ENCODE measurements around the gene MZB1.
A peak's percentile ranks its signal among the peaks of the same experiment; 100 is the strongest.
"Not testable (repeated sequence)": the region's sequence is repeated elsewhere in the genome, so short reads cannot be mapped to it uniquely, and the experiment has no call there.

MZB1 gene

DNA sequence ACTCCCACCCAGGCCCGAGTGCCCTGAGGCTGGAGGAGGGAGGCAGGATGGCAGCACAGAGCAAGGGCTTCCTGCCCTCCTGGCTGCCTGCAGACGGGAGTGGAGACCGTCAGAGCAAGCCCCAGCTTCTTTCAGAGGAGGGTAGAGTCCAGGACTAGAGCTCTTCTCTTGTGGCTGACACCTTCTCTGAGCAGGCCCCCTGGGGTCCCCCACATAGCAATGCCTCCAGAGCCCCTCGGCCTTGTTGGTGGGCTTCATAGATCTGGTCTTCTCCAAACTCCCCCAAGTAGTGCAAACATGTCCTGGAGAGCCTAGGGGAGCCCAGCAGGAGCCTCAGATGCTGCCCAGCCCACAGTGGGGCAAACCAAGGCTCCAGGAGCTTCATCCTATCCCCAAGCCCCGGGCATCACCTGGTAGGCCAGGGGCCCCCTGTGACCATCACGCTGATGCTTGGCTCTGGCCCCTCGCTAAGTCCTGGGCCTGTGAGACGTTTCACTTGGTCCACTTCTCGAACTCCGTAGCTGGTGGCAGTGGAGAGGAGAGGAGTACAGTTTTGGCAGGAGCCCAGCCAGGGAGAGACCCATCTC lies 2.0 kb downstream of the MZB1 start:
- Histone ChIP-seq H3K27ac (ENCODE audit: insufficient read depth in 1 of 2, low read depth in 1 of 2, low read length in 2 of 2, poor library complexity in 1 of 2, severe bottlenecking in 2 of 2) (peak overlapping the region; percentile 90 to 95), H3K9me3 (ENCODE audit: control extremely low read depth in 1 of 5, control insufficient read depth in 4 of 5, insufficient read depth in 2 of 5, low read depth in 1 of 5, low read length in 4 of 5) (no peaks in the 10 kb centered on the region), H3K4me3 (ENCODE audit: control insufficient read depth in 1 of 7, extremely low read depth in 1 of 7, insufficient read depth in 4 of 7, low read depth in 2 of 7, low read length in 6 of 7) (peak overlapping the region in 6 of 7 experiments; percentile 39 to 73 (median 66)), H3K36me3 (ENCODE audit: control insufficient read depth in 4 of 4, insufficient read depth in 4 of 4, low read length in 3 of 4) (peaks cover 0 to 7% (median 0%) of the 10 kb centered on the region in 4 experiments), H3K27me3 (replicated peaks in 2 of 5; ENCODE audit: control insufficient read depth in 4 of 5, insufficient read depth in 5 of 5, low read length in 4 of 5) (no peaks in the 10 kb centered on the region), H3K4me1 (ENCODE audit: control extremely low read depth in 1 of 4, control insufficient read depth in 4 of 4, insufficient read depth in 4 of 4, low read length in 3 of 4) (peaks cover 6 to 96% (median 94%) of the 10 kb centered on the region in 4 experiments)
- POLR2A ChIA-PET: interaction anchor here (1.0 to 1.5 kb wide), 6 partner anchors 14 to 94 kb away, joined by 3 to 11 read pairs (median 4); partner anchors contain the start of genes MATR3 and PAIP2
- WGBS (ENCODE audit: insufficient coverage): 4% methylated on average over 8 of the region's 10 CpGs
- DNase-seq: no peak
- CTCF ChIA-PET: interaction anchor here (0.6 to 7.4 kb wide), 8 partner anchors 12 to 115 kb away, joined by 3 to 48 read pairs (median 3); partner anchors contain the start of genes PAIP2 and SPATA24

DNA sequence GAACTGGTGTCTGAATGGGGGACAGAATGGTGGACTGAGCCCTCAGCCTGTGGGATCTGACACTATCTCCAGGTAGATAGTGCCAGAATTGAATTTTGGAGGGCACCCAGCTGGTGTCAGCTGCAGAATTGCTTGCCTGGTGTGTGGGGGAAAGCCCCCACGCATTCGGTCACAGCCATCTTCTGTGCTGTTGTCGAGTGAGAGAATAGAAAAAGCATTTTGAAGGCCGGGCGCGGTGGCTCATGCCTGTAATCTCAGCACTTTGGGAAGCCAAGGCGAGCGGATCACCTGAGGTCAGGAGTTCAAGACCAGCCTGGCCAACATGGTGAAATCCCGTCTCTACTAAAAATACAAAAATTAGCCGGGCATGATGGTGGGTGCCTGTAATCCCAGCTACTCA lies 2.8 kb downstream of the MZB1 start:
- POLR2A ChIA-PET; H3K9me3 ChIP-seq (ENCODE audit: control extremely low read depth in 1 of 5, control insufficient read depth in 4 of 5, insufficient read depth in 2 of 5, low read depth in 1 of 5, low read length in 4 of 5); H3K36me3 ChIP-seq (ENCODE audit: control insufficient read depth in 4 of 4, insufficient read depth in 4 of 4, low read length in 3 of 4); DNase-seq; H3K27me3 ChIP-seq (replicated peaks in 2 of 5; ENCODE audit: control insufficient read depth in 4 of 5, insufficient read depth in 5 of 5, low read length in 4 of 5): not testable (repeated sequence)
- 91% methylated on average over 9 of the region's 10 CpGs for WGBS (ENCODE audit: insufficient coverage)
- Histone ChIP-seq H3K4me1 (ENCODE audit: control extremely low read depth in 1 of 4, control insufficient read depth in 4 of 4, insufficient read depth in 4 of 4, low read length in 3 of 4) (peaks cover 6 to 98% (median 96%) of the 10 kb centered on the region in 4 experiments), H3K4me3 (ENCODE audit: control insufficient read depth in 1 of 7, extremely low read depth in 1 of 7, insufficient read depth in 4 of 7, low read depth in 2 of 7, low read length in 6 of 7) (peak overlapping the region in 1 of 7 experiments; percentile 11), H3K27ac (ENCODE audit: insufficient read depth in 1 of 2, low read depth in 1 of 2, low read length in 2 of 2, poor library complexity in 1 of 2, severe bottlenecking in 2 of 2) (peak overlapping the region; percentile 90 to 95)
- CTCF ChIA-PET: interaction anchor here (1.1 to 7.4 kb wide), 7 partner anchors 9 to 116 kb away, joined by 3 to 48 read pairs (median 6); partner anchors contain the start of gene SPATA24

GRCh38 chr5:139386050-139386438 lies 3.7 kb downstream of the MZB1 start:
- Histone ChIP-seq H3K36me3 (ENCODE audit: control insufficient read depth in 4 of 4, insufficient read depth in 4 of 4, low read length in 3 of 4) (peaks cover 0 to 7% (median 0%) of the 10 kb centered on the region in 4 experiments), H3K4me3 (ENCODE audit: control insufficient read depth in 1 of 7, extremely low read depth in 1 of 7, insufficient read depth in 4 of 7, low read depth in 2 of 7, low read length in 6 of 7) (peak overlapping the region in 1 of 7 experiments; percentile 73), H3K9me3 (ENCODE audit: control extremely low read depth in 1 of 5, control insufficient read depth in 4 of 5, insufficient read depth in 2 of 5, low read depth in 1 of 5, low read length in 4 of 5) (no peaks in the 10 kb centered on the region), H3K27me3 (replicated peaks in 2 of 5; ENCODE audit: control insufficient read depth in 4 of 5, insufficient read depth in 5 of 5, low read length in 4 of 5) (no peaks in the 10 kb centered on the region), H3K27ac (ENCODE audit: insufficient read depth in 1 of 2, low read depth in 1 of 2, low read length in 2 of 2, poor library complexity in 1 of 2, severe bottlenecking in 2 of 2) (peak overlapping the region in 1 of 2 experiments; percentile 95), H3K4me1 (ENCODE audit: control extremely low read depth in 1 of 4, control insufficient read depth in 4 of 4, insufficient read depth in 4 of 4, low read length in 3 of 4) (peaks cover 6 to 91% (median 87%) of the 10 kb centered on the region in 4 experiments)
- CTCF ChIA-PET: interaction anchor here (0.6 to 7.4 kb wide), 9 partner anchors 10 to 517 kb away, joined by 3 to 48 read pairs (median 6); partner anchors contain the start of genes PAIP2 and SPATA24
- POLR2A ChIA-PET: interaction anchor here (0.7 kb wide), 1 partner anchor 44 kb away, joined by 3 read pairs; the partner anchor contains the start of gene PAIP2
- DNase-seq: no peak
- WGBS (ENCODE audit: insufficient coverage): no CpG with 5 or more reads among the region's 5 CpGs

GRCh38 chr5:139385061-139386049 lies 4.4 kb downstream of the MZB1 start:
- H3K27ac ChIP-seq (ENCODE audit: insufficient read depth in 1 of 2, low read depth in 1 of 2, low read length in 2 of 2, poor library complexity in 1 of 2, severe bottlenecking in 2 of 2): peak overlapping the region; percentile 72 to 95
- H3K27me3 ChIP-seq (replicated peaks in 2 of 5; ENCODE audit: control insufficient read depth in 4 of 5, insufficient read depth in 5 of 5, low read length in 4 of 5): no peaks in the 10 kb centered on the region
- CTCF ChIA-PET: interaction anchor here (0.6 to 7.4 kb wide), 8 partner anchors 10 to 516 kb away, joined by 3 to 48 read pairs (median 6); partner anchors contain the start of gene PAIP2
- peaks cover 0 to 7% (median 0%) of the 10 kb centered on the region in 4 experiments for H3K36me3 ChIP-seq (ENCODE audit: control insufficient read depth in 4 of 4, insufficient read depth in 4 of 4, low read length in 3 of 4)
- H3K4me1 ChIP-seq (ENCODE audit: control extremely low read depth in 1 of 4, control insufficient read depth in 4 of 4, insufficient read depth in 4 of 4, low read length in 3 of 4): peaks cover 6 to 84% (median 80%) of the 10 kb centered on the region in 4 experiments
- no peaks in the 10 kb centered on the region for H3K9me3 ChIP-seq (ENCODE audit: control extremely low read depth in 1 of 5, control insufficient read depth in 4 of 5, insufficient read depth in 2 of 5, low read depth in 1 of 5, low read length in 4 of 5)
- 14% methylated on average over 6 of the region's 8 CpGs for WGBS (ENCODE audit: insufficient coverage)
- POLR2A ChIA-PET: interaction anchor here (0.5 to 0.7 kb wide), 2 partner anchors 44 to 136 kb away, joined by 3 to 4 read pairs; partner anchors contain the start of gene PAIP2
- DNase-seq: peak in 2 of 3 donors; percentile 51 to 59
- H3K4me3 ChIP-seq (ENCODE audit: control insufficient read depth in 1 of 7, extremely low read depth in 1 of 7, insufficient read depth in 4 of 7, low read depth in 2 of 7, low read length in 6 of 7): peak overlapping the region; percentile 24 to 77 (median 67)

DNA sequence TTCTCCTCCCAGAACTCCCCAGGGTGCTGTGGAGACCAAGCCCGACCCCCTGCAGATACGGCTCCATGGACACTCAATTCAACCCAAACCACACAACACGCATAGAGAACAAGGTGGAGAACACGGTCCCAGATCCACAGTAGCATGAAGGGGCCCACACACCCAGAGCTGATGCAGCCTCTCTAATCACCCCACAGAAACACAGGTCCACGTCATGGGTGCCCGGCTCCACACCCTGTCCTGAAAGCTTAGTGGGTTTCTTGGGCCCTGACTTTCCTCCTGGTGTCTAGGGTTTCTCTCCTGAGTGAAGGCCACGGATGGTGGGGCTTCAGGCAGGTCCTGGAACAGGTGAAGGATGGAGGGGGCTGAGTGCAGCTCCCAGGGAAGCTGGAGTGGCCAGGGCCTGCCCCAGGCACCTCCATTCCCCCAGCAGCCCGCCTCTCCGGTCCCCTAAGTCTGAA lies 5.1 kb downstream of the MZB1 start:
- Histone ChIP-seq H3K27ac (ENCODE audit: insufficient read depth in 1 of 2, low read depth in 1 of 2, low read length in 2 of 2, poor library complexity in 1 of 2, severe bottlenecking in 2 of 2) (peak overlapping the region; percentile 72 to 84), H3K9me3 (ENCODE audit: control extremely low read depth in 1 of 5, control insufficient read depth in 4 of 5, insufficient read depth in 2 of 5, low read depth in 1 of 5, low read length in 4 of 5) (no peaks in the 10 kb centered on the region), H3K36me3 (ENCODE audit: control insufficient read depth in 4 of 4, insufficient read depth in 4 of 4, low read length in 3 of 4) (peaks cover 0 to 7% (median 0%) of the 10 kb centered on the region in 4 experiments), H3K4me3 (ENCODE audit: control insufficient read depth in 1 of 7, extremely low read depth in 1 of 7, insufficient read depth in 4 of 7, low read depth in 2 of 7, low read length in 6 of 7) (peak overlapping the region in 6 of 7 experiments; percentile 40 to 77 (median 67)), H3K27me3 (replicated peaks in 2 of 5; ENCODE audit: control insufficient read depth in 4 of 5, insufficient read depth in 5 of 5, low read length in 4 of 5) (no peaks in the 10 kb centered on the region), H3K4me1 (ENCODE audit: control extremely low read depth in 1 of 4, control insufficient read depth in 4 of 4, insufficient read depth in 4 of 4, low read length in 3 of 4) (peaks cover 6 to 77% (median 73%) of the 10 kb centered on the region in 4 experiments)
- ChIA-PET POLR2A (interaction anchor here (0.5 kb wide), 1 partner anchor 137 kb away, joined by 4 read pairs; no protein-coding TSS in a partner anchor), CTCF (interaction anchor here (1.0 to 7.4 kb wide), 5 partner anchors 9 to 38 kb away, joined by 3 to 48 read pairs (median 7); no protein-coding TSS in a partner anchor)
- DNase-seq: no peak
- 63% methylated on average over 7 of the region's 9 CpGs for WGBS (ENCODE audit: insufficient coverage)

DNA sequence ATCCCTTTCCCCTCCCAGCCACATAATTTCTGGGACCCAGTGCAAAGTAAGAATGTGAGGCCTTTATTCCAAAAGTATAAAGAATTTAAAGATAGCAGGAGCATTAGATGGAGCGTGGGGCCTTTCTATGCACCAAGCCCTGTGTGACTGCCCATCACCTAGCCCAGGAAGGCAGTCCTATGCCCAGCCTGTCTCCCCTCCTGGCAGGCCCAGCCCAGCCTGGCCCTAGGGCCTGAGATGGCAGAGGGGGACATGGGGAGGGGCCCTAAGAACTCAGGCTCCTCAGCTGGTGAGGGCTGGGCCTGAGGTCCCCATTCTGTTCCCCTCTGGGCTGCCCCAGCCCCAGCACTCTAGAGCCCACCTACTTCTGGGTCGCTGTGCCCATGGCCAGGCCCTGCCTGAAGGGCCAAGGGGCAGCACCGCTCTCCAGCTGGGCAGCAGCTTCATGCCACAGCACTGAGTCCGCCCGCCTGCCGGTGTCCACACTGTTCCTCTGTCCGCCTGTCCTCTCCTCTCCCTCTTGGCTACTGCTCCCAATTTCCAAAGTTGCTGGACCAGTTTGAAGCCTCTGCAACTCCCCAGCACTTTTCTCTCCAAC lies 5.6 kb downstream of the MZB1 start:
- WGBS (ENCODE audit: insufficient coverage): 86% methylated on average over 7 of the region's 7 CpGs
- no peaks in the 10 kb centered on the region for H3K27me3 ChIP-seq (replicated peaks in 2 of 5; ENCODE audit: control insufficient read depth in 4 of 5, insufficient read depth in 5 of 5, low read length in 4 of 5)
- ChIA-PET CTCF (interaction anchor here (1.0 to 7.4 kb wide), 7 partner anchors 7 to 63 kb away, joined by 3 to 48 read pairs (median 7); no protein-coding TSS in a partner anchor), POLR2A (no interaction called here)
- H3K36me3 ChIP-seq (ENCODE audit: control insufficient read depth in 4 of 4, insufficient read depth in 4 of 4, low read length in 3 of 4): peaks cover 0 to 7% (median 0%) of the 10 kb centered on the region in 4 experiments
- DNase-seq: no peak
- H3K4me1 ChIP-seq (ENCODE audit: control extremely low read depth in 1 of 4, control insufficient read depth in 4 of 4, insufficient read depth in 4 of 4, low read length in 3 of 4): peaks cover 6 to 71% (median 70%) of the 10 kb centered on the region in 4 experiments
- H3K4me3 ChIP-seq (ENCODE audit: control insufficient read depth in 1 of 7, extremely low read depth in 1 of 7, insufficient read depth in 4 of 7, low read depth in 2 of 7, low read length in 6 of 7): peak overlapping the region in 3 of 7 experiments; percentile 67 to 77 (median 73)
- no peaks in the 10 kb centered on the region for H3K9me3 ChIP-seq (ENCODE audit: control extremely low read depth in 1 of 5, control insufficient read depth in 4 of 5, insufficient read depth in 2 of 5, low read depth in 1 of 5, low read length in 4 of 5)
- H3K27ac ChIP-seq (ENCODE audit: insufficient read depth in 1 of 2, low read depth in 1 of 2, low read length in 2 of 2, poor library complexity in 1 of 2, severe bottlenecking in 2 of 2): peak overlapping the region; percentile 72 to 84

All from common myeloid progenitor, CD34-positive (primary cell).